HEK293 (cell line): Measurements from ENCODE around the gene CEMIP2.

ENCODE experiments used
- CTCF ChIA-PET: fragments of 350-600 bp; formaldehyde crosslinking; extraction: SDS; loops from one replicate; lab custom pipeline; 2021; ENCODE audit warnings: antibody characterized with exemption; lab: Yijun Ruan, JAX
- POLR2A ChIA-PET: fragments of 300-600 bp; formaldehyde crosslinking; extraction: SDS; loops from one replicate; lab custom pipeline; 2020; ENCODE audit warnings: antibody characterized with exemption, inconsistent platforms; lab: Yijun Ruan, JAX
- H3K27ac ChIP-seq: fragments of 200-500 bp; sonication (Bioruptor generic); 2 replicates; pipeline ENCODE4 v1.5.1; 2014; ENCODE audit warnings: low read depth, low read length, control low read depth, inconsistent platforms; ENCODE audit errors: extremely low read depth
- H3K36me3 ChIP-seq, 2 experiments: fragments of 200-500 bp in 1 of 2; sonication (Bioruptor generic) in 1 of 2; 1 replicate in 1 of 2; 2 replicates in 1 of 2; pipeline ENCODE4 v1.5.1; 2014 to 2017; ENCODE audit warnings: inconsistent platforms in 2 of 2, low read length in 2 of 2; ENCODE audit not compliant: control insufficient read depth in 2 of 2, insufficient read depth in 1 of 2
- H3K4me1 ChIP-seq: fragments of 200-500 bp; sonication (Bioruptor generic); 2 replicates; pipeline ENCODE4 v1.5.1; 2014; ENCODE audit warnings: mild to moderate bottlenecking, low read length, inconsistent platforms; ENCODE audit not compliant: control insufficient read depth, insufficient read depth
- H3K4me3 ChIP-seq: 2 replicates; pipeline ENCODE4 v1.5.1; 2011; ENCODE audit warnings: low read depth, mild to moderate bottlenecking, control low read depth, low read length, moderate library complexity
- H3K9me3 ChIP-seq: fragments of 200-500 bp; sonication (Bioruptor generic); 2 replicates; pipeline ENCODE4 v1.5.1; 2014; ENCODE audit warnings: low read depth, low read length, inconsistent platforms; ENCODE audit not compliant: control insufficient read depth, insufficient read depth
- CTCF ChIP-seq: fragments of 450-650 bp; formaldehyde crosslinking; IDR thresholded peaks from 2 replicates; pipeline ENCODE4 v1.5.1; 2016; ENCODE audit warnings: missing biosample characterization, missing genetic modification characterization
- ELK4 ChIP-seq: IDR thresholded peaks from 2 replicates; pipeline ENCODE4 v1.6.1; 2011; ENCODE audit warnings: mild to moderate bottlenecking, low read depth, low read length, borderline replicate concordance
- GLI2 ChIP-seq: fragments of 450-650 bp; formaldehyde crosslinking; IDR thresholded peaks from 2 replicates; pipeline ENCODE4; 2017; ENCODE audit warnings: missing biosample characterization, missing genetic modification characterization, low read depth, borderline replicate concordance
- GLI4 ChIP-seq: fragments of 450-650 bp; formaldehyde crosslinking; IDR thresholded peaks from 2 replicates; pipeline ENCODE4 v1.5.1; 2016; ENCODE audit warnings: missing biosample characterization, missing genetic modification characterization
- IKZF3 ChIP-seq: fragments of 450-650 bp; IDR thresholded peaks from 2 replicates; pipeline ENCODE4 v1.5.0; 2018; ENCODE audit warnings: missing biosample characterization, mild to moderate bottlenecking, missing genetic modification characterization, moderate library complexity
- KLF1 ChIP-seq: fragments of 450-650 bp; formaldehyde crosslinking; IDR thresholded peaks from 2 replicates; pipeline ENCODE4 v1.5.1; 2016; ENCODE audit warnings: missing biosample characterization, missing genetic modification characterization
- MEIS1 ChIP-seq: sonication (generic); formaldehyde crosslinking; IDR thresholded peaks from 2 replicates; pipeline ENCODE4 v1.8.1; 2022; ENCODE audit warnings: missing genetic modification reagents, mild to moderate bottlenecking, borderline replicate concordance
- MZF1 ChIP-seq: fragments of 450-650 bp; formaldehyde crosslinking; IDR thresholded peaks from 2 replicates; pipeline ENCODE4 v1.5.1; 2017; ENCODE audit warnings: missing biosample characterization, missing genetic modification characterization, borderline replicate concordance
- REPIN1 ChIP-seq: fragments of 450-650 bp; formaldehyde crosslinking; IDR thresholded peaks from 2 replicates; pipeline ENCODE4 v1.5.1; 2017; ENCODE audit warnings: missing biosample characterization, missing genetic modification characterization, low read depth
- SP2 ChIP-seq: fragments of 450-650 bp; formaldehyde crosslinking; IDR thresholded peaks from 2 replicates; pipeline ENCODE4 v1.5.1; 2016; ENCODE audit warnings: missing biosample characterization, missing genetic modification characterization
- ZBTB1 ChIP-seq: fragments of 450-650 bp; formaldehyde crosslinking; IDR thresholded peaks from 2 replicates; pipeline ENCODE4 v1.5.1; 2016; ENCODE audit warnings: missing biosample characterization, missing genetic modification characterization
- ZBTB11 ChIP-seq: fragments of 450-650 bp; formaldehyde crosslinking; conservative IDR thresholded peaks from 2 replicates; pipeline ENCODE4 v1.5.1; 2016; ENCODE audit warnings: low read depth, missing biosample characterization, missing genetic modification characterization
- ZBTB7A ChIP-seq: fragments of 450-650 bp; formaldehyde crosslinking; IDR thresholded peaks from 2 replicates; pipeline ENCODE4 v1.5.1; 2016; ENCODE audit warnings: low read depth, missing biosample characterization, missing genetic modification characterization
- ZIC2 ChIP-seq: fragments of 450-650 bp; formaldehyde crosslinking; IDR thresholded peaks from 2 replicates; pipeline ENCODE4 v1.5.1; 2016; ENCODE audit warnings: missing biosample characterization, missing genetic modification characterization
- ZNF114 ChIP-seq: fragments of 450-650 bp; formaldehyde crosslinking; IDR thresholded peaks from 2 replicates; pipeline ENCODE4 v1.5.0; 2017; ENCODE audit warnings: missing biosample characterization, missing genetic modification characterization
- ZNF19 ChIP-seq: fragments of 450-650 bp; formaldehyde crosslinking; IDR thresholded peaks from 2 replicates; pipeline ENCODE4; 2016; ENCODE audit warnings: missing biosample characterization, missing genetic modification characterization, low read depth
- ZNF26 ChIP-seq: fragments of 450-650 bp; formaldehyde crosslinking; IDR thresholded peaks from 2 replicates; pipeline ENCODE4 v1.5.1; 2016; ENCODE audit warnings: missing biosample characterization, missing genetic modification characterization
- ZNF311 ChIP-seq: fragments of 450-650 bp; formaldehyde crosslinking; IDR thresholded peaks from 2 replicates; pipeline ENCODE4 v1.5.1; 2017; ENCODE audit warnings: missing biosample characterization, missing genetic modification characterization, borderline replicate concordance
- ZNF335 ChIP-seq: fragments of 450-650 bp; formaldehyde crosslinking; conservative IDR thresholded peaks from 2 replicates; pipeline ENCODE4 v1.5.1; 2016; ENCODE audit warnings: missing biosample characterization, missing genetic modification characterization
- ZNF366 ChIP-seq: fragments of 450-650 bp; formaldehyde crosslinking; conservative IDR thresholded peaks from 2 replicates; pipeline ENCODE4 v1.5.1; 2016; ENCODE audit warnings: missing biosample characterization, missing genetic modification characterization
- ZNF391 ChIP-seq: fragments of 450-650 bp; formaldehyde crosslinking; IDR thresholded peaks from 2 replicates; pipeline ENCODE4 v1.5.1; 2016; ENCODE audit warnings: low read depth, missing biosample characterization, missing genetic modification characterization, borderline replicate concordance
- ZNF394 ChIP-seq: fragments of 450-650 bp; formaldehyde crosslinking; IDR thresholded peaks from 2 replicates; pipeline ENCODE4 v1.5.1; 2016; ENCODE audit warnings: missing biosample characterization, missing genetic modification characterization, mild to moderate bottlenecking, moderate library complexity, borderline replicate concordance
- ZNF433 ChIP-seq: fragments of 450-650 bp; formaldehyde crosslinking; IDR thresholded peaks from 2 replicates; pipeline ENCODE4 v1.5.1; 2016; ENCODE audit warnings: missing biosample characterization, missing genetic modification characterization, low read depth
- ZNF548 ChIP-seq: fragments of 450-650 bp; formaldehyde crosslinking; IDR thresholded peaks from 2 replicates; pipeline ENCODE4 v1.5.1; 2016; ENCODE audit warnings: missing biosample characterization, missing genetic modification characterization
- ZNF645 ChIP-seq: fragments of 450-650 bp; formaldehyde crosslinking; IDR thresholded peaks from 2 replicates; pipeline ENCODE4; 2016; ENCODE audit warnings: missing biosample characterization, missing genetic modification characterization
- ZNF660 ChIP-seq: fragments of 450-650 bp; IDR thresholded peaks from 2 replicates; pipeline ENCODE4 v1.5.1; 2018; ENCODE audit warnings: missing biosample characterization, mild to moderate bottlenecking, missing genetic modification characterization
- ZNF670 ChIP-seq: fragments of 450-650 bp; formaldehyde crosslinking; IDR thresholded peaks from 2 replicates; pipeline ENCODE4 v1.5.1; 2016; ENCODE audit warnings: missing biosample characterization, missing genetic modification characterization, low read depth

The CEMIP2 gene

GRCh38 chr9:71694332-71694731 lies 74.0 kb downstream of the CEMIP2 start:
- Histone ChIP-seq H3K4me3 (no peak overlapping the region), H3K27ac (no peak overlapping the region), H3K36me3 (peaks cover 0 to 40% of the 10 kb centered on the region in 2 experiments), H3K4me1 (no peaks in the 10 kb centered on the region), H3K9me3 (no peaks in the 10 kb centered on the region)
- POLR2A ChIA-PET = no interaction called here
- CTCF ChIA-PET = no interaction called here
- TF ChIP-seq ZNF19 (tag by site-specific recombination) (no peak), GLI2 (no peak), ZBTB11 (tag by site-specific recombination) (no peak), ZIC2 (no peak), ZNF391 (tag by site-specific recombination) (no peak), ZNF645 (tag by site-specific recombination) (no peak), ZNF394 (tag by site-specific recombination) (no peak), ZNF335 (no peak), IKZF3 (no peak), SP2 (no peak), ZNF26 (tag by site-specific recombination) (no peak), ELK4 (no peak), REPIN1 (tag by site-specific recombination) (no peak), CTCF (tag by site-specific recombination) (no peak), ZNF548 (tag by site-specific recombination) (no peak)

- ChIA-PET CTCF (interaction anchor here (0.7 kb wide), 1 partner anchor 12 kb away, joined by 3 read pairs; no protein-coding TSS in a partner anchor), POLR2A (no interaction called here)
- no peak overlapping the region for H3K4me3 ChIP-seq
- H3K36me3 ChIP-seq = peaks cover 0 to 41% of the 10 kb centered on the region in 2 experiments
- TF ChIP-seq ZNF670 (tag by site-specific recombination) = no peak
- TF ChIP-seq GLI4 (tag by site-specific recombination) = no peak
- TF ChIP-seq KLF1 (tag by site-specific recombination) = no peak
- no peak for TF ChIP-seq ZNF114 (tag by site-specific recombination)
- TF ChIP-seq MZF1 (tag by site-specific recombination) = no peak
- TF ChIP-seq ZNF311 (tag by site-specific recombination) = no peak
- TF ChIP-seq REPIN1 (tag by site-specific recombination) = no peak
- TF ChIP-seq ZBTB1 (tag by site-specific recombination) = no peak
- no peak for TF ChIP-seq ZBTB7A
- no peak for TF ChIP-seq ZNF433 (tag by site-specific recombination)
- no peak for TF ChIP-seq ZNF366 (tag by site-specific recombination)
- no peak for TF ChIP-seq MEIS1 (CRISPR knock-in tag)
- TF ChIP-seq ZNF660 (tag by site-specific recombination) = no peak
- no peak for TF ChIP-seq ZIC2
- no peaks in the 10 kb centered on the region for H3K4me1 ChIP-seq
- no peak overlapping the region for H3K27ac ChIP-seq
- no peaks in the 10 kb centered on the region for H3K9me3 ChIP-seq
Measured at GRCh38 chr9:71693607-71694006, 74.7 kb downstream of the CEMIP2 start.
